ENCODE data around the gene RAB28.

DNA sequence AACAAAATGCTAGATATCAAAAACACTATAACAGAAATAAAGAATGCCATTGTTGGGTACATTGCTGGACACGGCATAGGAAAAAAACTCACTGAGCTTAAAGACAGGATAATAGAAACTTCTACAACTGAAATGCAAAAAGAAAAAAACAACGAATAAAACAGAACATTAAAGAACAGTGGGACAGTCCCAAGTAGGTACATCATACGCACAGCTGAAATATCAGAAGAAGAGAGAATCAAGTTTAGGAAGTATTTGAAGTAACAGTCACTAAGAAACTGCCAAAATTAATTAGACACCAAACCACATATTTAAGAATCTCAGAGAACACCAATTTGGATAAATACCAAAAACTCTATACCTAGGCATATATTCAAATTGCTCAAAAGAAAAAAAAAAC, 19.2 kb downstream of the RAB28 start:
- TF ChIP-seq POLR2AphosphoS5 (IDR thresholded peaks at IDR 0.05): no peak
- TF ChIP-seq, protein P1, sequence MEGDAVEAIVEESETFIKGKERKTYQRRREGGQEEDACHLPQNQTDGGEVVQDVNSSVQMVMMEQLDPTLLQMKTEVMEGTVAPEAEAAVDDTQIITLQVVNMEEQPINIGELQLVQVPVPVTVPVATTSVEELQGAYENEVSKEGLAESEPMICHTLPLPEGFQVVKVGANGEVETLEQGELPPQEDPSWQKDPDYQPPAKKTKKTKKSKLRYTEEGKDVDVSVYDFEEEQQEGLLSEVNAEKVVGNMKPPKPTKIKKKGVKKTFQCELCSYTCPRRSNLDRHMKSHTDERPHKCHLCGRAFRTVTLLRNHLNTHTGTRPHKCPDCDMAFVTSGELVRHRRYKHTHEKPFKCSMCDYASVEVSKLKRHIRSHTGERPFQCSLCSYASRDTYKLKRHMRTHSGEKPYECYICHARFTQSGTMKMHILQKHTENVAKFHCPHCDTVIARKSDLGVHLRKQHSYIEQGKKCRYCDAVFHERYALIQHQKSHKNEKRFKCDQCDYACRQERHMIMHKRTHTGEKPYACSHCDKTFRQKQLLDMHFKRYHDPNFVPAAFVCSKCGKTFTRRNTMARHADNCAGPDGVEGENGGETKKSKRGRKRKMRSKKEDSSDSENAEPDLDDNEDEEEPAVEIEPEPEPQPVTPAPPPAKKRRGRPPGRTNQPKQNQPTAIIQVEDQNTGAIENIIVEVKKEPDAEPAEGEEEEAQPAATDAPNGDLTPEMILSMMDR (IDR thresholded peaks at IDR 0.05): no peak
- no peak for TF ChIP-seq EP300 (IDR thresholded peaks at IDR 0.05)
